ENCODE results near the gene PCCA. TPM values are rescaled to one million over a fixed set of nuclear protein-coding genes. Genes with fewer than 3 reads are reported as not detected.

Gene PCCA
- total and polyA plus RNA-seq, 2 donors (not counting 3 experiments of a cell fraction or from before 2014, with no cell fraction given): 5.7 to 20.2 TPM

- Histone ChIP-seq H3K4me2 (ENCODE audit: insufficient read depth, low read length) (no peak overlapping the region), H3K4me1 (ENCODE audit: control insufficient read depth, extremely low read depth, insufficient read depth, low read length) (no peaks in the 10 kb centered on the region), H3K4me3 (replicated peaks in 1 of 3; ENCODE audit: insufficient read depth in 1 of 3, low read depth in 1 of 3, low read length in 3 of 3) (no peak overlapping the region), H3K36me3 (ENCODE audit: control insufficient read depth in 2 of 2, extremely low read depth in 1 of 2, insufficient read depth in 2 of 2, low read length in 2 of 2) (peaks cover 0 to 3% of the 10 kb centered on the region in 2 experiments), H3K27me3 (ENCODE audit: control insufficient read depth in 2 of 2, insufficient read depth in 2 of 2, low read length in 2 of 2) (no peaks in the 10 kb centered on the region), H3K9me3 (replicated peaks; ENCODE audit: control insufficient read depth, insufficient read depth, low read length) (no peaks in the 10 kb centered on the region), H2AFZ (ENCODE audit: low read depth, low read length) (no peak overlapping the region), H3K27ac (ENCODE audit: insufficient read depth, low read depth, low read length) (no peak overlapping the region), H3K9me1 (replicated peaks; ENCODE audit: control insufficient read depth, extremely low read depth, insufficient read depth, low read length) (no peaks in the 10 kb centered on the region), H3K9ac (replicated peaks; ENCODE audit: extremely low read depth, insufficient read depth, low read length) (no peak overlapping the region), H4K20me1 (replicated peaks; ENCODE audit: control insufficient read depth, extremely low read depth, insufficient read depth, low read length) (peaks cover 2% of the 10 kb centered on the region), H3K79me2 (ENCODE audit: control insufficient read depth, insufficient read depth, low read length) (peaks cover 5% of the 10 kb centered on the region)
- intact Hi-C loops (cut with micrococcal nuclease) (no loop called here), dilution Hi-C loops (cut with MboI; ENCODE audit: extremely low pct_ligation_motif_present, low sequenced_read_pairs) (no loop called here)
- ChIA-PET POLR2A (no interaction called here), CTCF (no interaction called here)
- FAIRE-seq (no peak), DNase-seq (ENCODE audit: low read depth, low spot score) (no peak)
- TF ChIP-seq POLR2A (IDR thresholded peaks at IDR 0.05; ENCODE audit: low read depth, low read length): no peak
- no peak for TF ChIP-seq MAX (IDR thresholded peaks at IDR 0.05; ENCODE audit: insufficient read depth, insufficient read length)
- no peak for TF ChIP-seq JUN (IDR thresholded peaks at IDR 0.05; ENCODE audit: borderline replicate concordance, insufficient read depth, insufficient read length, low read depth)
- no peak for TF ChIP-seq POLR2AphosphoS5 (IDR thresholded peaks at IDR 0.05; ENCODE audit: insufficient read depth, low read depth, low read length)
- no peak for TF ChIP-seq EZH2 (IDR thresholded peaks at IDR 0.05; ENCODE audit: borderline replicate concordance, low read depth, low read length, severe bottlenecking)
- TF ChIP-seq FOS (IDR thresholded peaks at IDR 0.05; ENCODE audit: borderline replicate concordance, insufficient read depth, low read length): no peak
- no peak for TF ChIP-seq CTCF (IDR thresholded peaks at IDR 0.05; ENCODE audit: extremely low read depth in 1 of 2, insufficient read depth in 1 of 2, low read depth in 1 of 2, low read length in 2 of 2)
- TF ChIP-seq GATA2 (IDR thresholded peaks at IDR 0.05; ENCODE audit: insufficient read depth, insufficient read length, low read depth, low read length): no peak
- TF ChIP-seq MYC (IDR thresholded peaks at IDR 0.05; ENCODE audit: low read depth, low read length): no peak
- no TSS peak for BruUV-seq (replicated peaks)
These were observed 17.8 kb downstream of the PCCA start for GRCh38 chr13:100106705-100107104.
